ENCODE results near the gene DCAF11. TPM values are rescaled to one million over a fixed set of nuclear protein-coding genes. Genes with fewer than 3 reads are reported as not detected.

The DCAF11 gene
- total RNA-seq = 10 to 100 TPM; 64.2 to 71.7 (median 68.3) TPM

DNA sequence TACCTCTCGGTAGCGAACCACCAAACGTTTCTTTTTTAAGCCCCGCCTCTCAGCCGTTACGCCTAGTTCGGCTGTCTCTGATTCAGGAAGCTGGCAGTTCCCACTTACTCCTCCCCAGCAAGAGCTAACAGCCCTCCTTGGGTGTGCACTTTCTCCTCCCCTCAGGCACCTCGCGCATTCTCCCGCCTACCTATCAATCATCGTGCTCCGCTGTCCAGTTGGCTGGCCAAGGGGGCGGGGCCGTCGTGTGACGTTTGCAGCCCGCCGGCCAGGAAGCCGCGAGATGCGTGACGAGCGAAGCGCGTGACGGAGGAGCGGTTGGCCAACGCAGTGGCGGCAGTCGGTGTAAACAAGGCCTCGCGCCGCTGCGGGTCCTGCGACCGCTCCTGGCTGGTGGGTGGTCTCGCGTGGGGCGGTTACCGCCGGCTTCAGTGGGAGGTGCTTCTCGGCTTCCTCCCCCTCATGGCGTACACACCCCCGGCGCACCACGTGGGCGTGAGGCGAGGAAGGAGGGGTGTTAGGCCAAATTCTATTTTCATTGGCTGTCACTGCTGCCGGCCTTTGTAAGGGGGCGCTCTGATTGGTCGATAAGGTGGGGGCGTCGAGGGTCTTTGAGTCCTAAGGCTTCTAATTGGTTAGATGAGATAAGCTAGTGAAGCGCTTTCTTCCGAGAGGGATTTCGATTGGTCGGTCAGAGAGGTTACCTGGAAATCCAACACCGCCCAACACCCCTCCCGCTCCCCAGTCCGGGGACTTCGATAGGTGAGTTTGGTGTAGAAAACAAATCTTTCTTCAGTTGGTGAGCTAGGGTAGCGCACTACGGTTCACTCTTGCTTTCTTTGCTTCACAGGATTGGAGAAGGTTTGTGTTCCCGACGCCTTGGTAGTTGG, at the start of gene DCAF11, which contains the start of gene NRL:
Gene DCAF11, plus strand, starts transcription at position 246 of the 890 bp plus-strand sequence. CDS start 818 bp downstream, outside the sequence.
Gene NRL, minus strand, starts transcription at position 418 of the 890 bp plus-strand sequence. CDS start 32,101 bp downstream, outside the sequence.
- H3K4me1 ChIP-seq = peaks cover 27% of the 10 kb centered on the region
- H3K36me3 ChIP-seq = peaks cover 27% of the 10 kb centered on the region
- WGBS = under 1% methylated on average over 40 of the region's 65 CpGs
- peak; percentile 99 for DNase-seq (ENCODE audit: low spot score in 2 of 2)
- H3K27ac ChIP-seq = peak within 1 kb of the TSS; percentile 100
- TF ChIP-seq EP300 (IDR thresholded peaks at IDR 0.05) (peak; percentile 81), POLR2A (IDR thresholded peaks at IDR 0.05) (peak; percentile 7 to 39), POLR2AphosphoS5 (IDR thresholded peaks at IDR 0.05) (peak; percentile 93 to 99 (median 98))
- TF ChIP-seq, protein P1, sequence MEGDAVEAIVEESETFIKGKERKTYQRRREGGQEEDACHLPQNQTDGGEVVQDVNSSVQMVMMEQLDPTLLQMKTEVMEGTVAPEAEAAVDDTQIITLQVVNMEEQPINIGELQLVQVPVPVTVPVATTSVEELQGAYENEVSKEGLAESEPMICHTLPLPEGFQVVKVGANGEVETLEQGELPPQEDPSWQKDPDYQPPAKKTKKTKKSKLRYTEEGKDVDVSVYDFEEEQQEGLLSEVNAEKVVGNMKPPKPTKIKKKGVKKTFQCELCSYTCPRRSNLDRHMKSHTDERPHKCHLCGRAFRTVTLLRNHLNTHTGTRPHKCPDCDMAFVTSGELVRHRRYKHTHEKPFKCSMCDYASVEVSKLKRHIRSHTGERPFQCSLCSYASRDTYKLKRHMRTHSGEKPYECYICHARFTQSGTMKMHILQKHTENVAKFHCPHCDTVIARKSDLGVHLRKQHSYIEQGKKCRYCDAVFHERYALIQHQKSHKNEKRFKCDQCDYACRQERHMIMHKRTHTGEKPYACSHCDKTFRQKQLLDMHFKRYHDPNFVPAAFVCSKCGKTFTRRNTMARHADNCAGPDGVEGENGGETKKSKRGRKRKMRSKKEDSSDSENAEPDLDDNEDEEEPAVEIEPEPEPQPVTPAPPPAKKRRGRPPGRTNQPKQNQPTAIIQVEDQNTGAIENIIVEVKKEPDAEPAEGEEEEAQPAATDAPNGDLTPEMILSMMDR (IDR thresholded peaks at IDR 0.05) = no peak
- no peaks in the 10 kb centered on the region for H3K9me3 ChIP-seq
- peak within 1 kb of the TSS; percentile 70 for H3K4me3 ChIP-seq
- no peaks in the 10 kb centered on the region for H3K27me3 ChIP-seq

- no peak overlapping the region for H3K4me3 ChIP-seq
- no peaks in the 10 kb centered on the region for H3K4me1 ChIP-seq
- TF ChIP-seq POLR2A (IDR thresholded peaks at IDR 0.05) (no peak), POLR2AphosphoS5 (IDR thresholded peaks at IDR 0.05) (no peak), EP300 (IDR thresholded peaks at IDR 0.05) (no peak)
- TF ChIP-seq, protein P1 (IDR thresholded peaks at IDR 0.05) = no peak
- no peaks in the 10 kb centered on the region for H3K9me3 ChIP-seq
- H3K27ac ChIP-seq = no peak overlapping the region
- no peak for DNase-seq (ENCODE audit: low spot score in 2 of 2)
- H3K36me3 ChIP-seq = no peaks in the 10 kb centered on the region
- 99% methylated on average over 9 of the region's 15 CpGs for WGBS
- no peaks in the 10 kb centered on the region for H3K27me3 ChIP-seq
These were observed 49.7 kb upstream of the DCAF11 start for GRCh38 chr14:24064856-24065255.

- H3K36me3 ChIP-seq = no peaks in the 10 kb centered on the region
- no peaks in the 10 kb centered on the region for H3K9me3 ChIP-seq
- TF ChIP-seq POLR2AphosphoS5 (IDR thresholded peaks at IDR 0.05) (no peak), EP300 (IDR thresholded peaks at IDR 0.05) (no peak), POLR2A (IDR thresholded peaks at IDR 0.05) (no peak)
- TF ChIP-seq, protein P1 (IDR thresholded peaks at IDR 0.05) = no peak
- no peak overlapping the region for H3K4me3 ChIP-seq
- no peak for DNase-seq (ENCODE audit: low spot score in 2 of 2)
- 74% methylated on average over 7 of the region's 8 CpGs for WGBS
- H3K27me3 ChIP-seq = peaks cover 5% of the 10 kb centered on the region
- no peaks in the 10 kb centered on the region for H3K4me1 ChIP-seq
- no peak overlapping the region for H3K27ac ChIP-seq
These were observed 49.2 kb upstream of the DCAF11 start for GRCh38 chr14:24065408-24065807.

DNA sequence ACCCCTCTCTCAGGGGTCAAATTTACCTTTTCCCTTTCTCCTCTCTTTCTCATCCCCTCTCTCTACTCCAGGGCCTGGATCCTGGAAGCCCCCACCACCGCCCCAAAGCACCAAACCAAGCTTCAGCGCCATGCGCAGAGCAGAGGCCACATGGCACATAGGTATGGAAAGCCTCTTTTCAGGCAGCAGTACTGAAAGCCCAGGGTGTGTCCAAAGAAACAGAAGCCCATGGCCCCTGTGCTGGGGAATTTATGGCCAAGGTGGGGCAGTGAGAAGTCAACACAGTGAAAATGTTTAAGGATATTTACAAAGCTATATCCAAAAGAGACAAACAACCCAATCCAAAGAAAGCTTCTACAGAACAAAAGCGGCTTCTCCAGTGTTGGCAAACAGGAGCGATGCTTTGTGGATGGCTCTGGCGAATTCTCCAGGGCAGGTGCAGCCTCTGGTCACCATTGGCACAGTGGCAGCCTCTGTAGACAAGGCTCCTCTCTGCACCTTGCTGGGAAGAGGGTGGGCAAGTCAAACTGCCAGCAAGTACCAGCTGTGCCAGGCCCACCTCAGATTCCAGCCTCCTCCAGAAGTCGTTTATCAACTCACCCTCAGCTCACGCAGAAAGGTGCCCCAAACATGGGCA, 48.0 kb upstream of the DCAF11 start:
- H3K36me3 ChIP-seq = no peaks in the 10 kb centered on the region
- WGBS = 92% methylated on average over 8 of the region's 8 CpGs
- H3K27me3 ChIP-seq = peaks cover 5% of the 10 kb centered on the region
- no peak for DNase-seq (ENCODE audit: low spot score in 2 of 2)
- H3K4me3 ChIP-seq = no peak overlapping the region
- TF ChIP-seq POLR2A (IDR thresholded peaks at IDR 0.05) (no peak), EP300 (IDR thresholded peaks at IDR 0.05) (no peak), POLR2AphosphoS5 (IDR thresholded peaks at IDR 0.05) (no peak)
- TF ChIP-seq, protein P1 (IDR thresholded peaks at IDR 0.05) = no peak
- H3K4me1 ChIP-seq = no peaks in the 10 kb centered on the region
- no peak overlapping the region for H3K27ac ChIP-seq
- no peaks in the 10 kb centered on the region for H3K9me3 ChIP-seq
